ENCODE measurements around the gene UBL5.

GRCh38 chr19:9875031-9875627, 47.4 kb downstream of the UBL5 start:
- no peak for TF ChIP-seq POLR2A (IDR thresholded peaks at IDR 0.05)
- TF ChIP-seq CTCF (IDR thresholded peaks at IDR 0.05) = no peak
